Measurements from ENCODE around the gene DMD.

The DMD gene

DNA sequence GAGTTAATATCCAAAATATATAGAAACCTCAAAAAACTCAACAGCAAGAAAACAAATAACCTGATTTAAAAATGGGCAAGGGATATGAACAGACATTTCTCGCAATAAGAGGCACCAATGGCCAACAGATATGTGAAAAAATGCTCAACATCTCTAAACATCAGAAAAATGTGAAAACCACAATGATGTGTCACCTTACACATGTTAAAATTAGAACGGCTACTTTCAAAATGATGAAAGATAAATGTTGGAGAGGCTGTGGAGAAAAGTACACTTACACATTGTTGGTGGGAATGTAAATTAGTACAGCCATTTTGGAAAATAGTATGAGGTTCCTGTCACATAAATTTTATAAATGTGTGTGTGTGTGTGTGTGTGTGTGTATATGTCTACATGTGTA lies 731.3 kb downstream of the DMD start:
- no peak for DNase-seq
- Histone ChIP-seq H3K4me1 (ENCODE audit: control insufficient read depth in 1 of 2, insufficient read depth in 2 of 2, low read length in 2 of 2) (no peaks in the 10 kb centered on the region), H3K79me1 (ENCODE audit: low read length) (no peaks in the 10 kb centered on the region), H2BK120ac (ENCODE audit: insufficient read depth, low read length, poor library complexity) (no peak overlapping the region), H3K9ac (ENCODE audit: low read length) (no peak overlapping the region), H2AK5ac (ENCODE audit: low read length) (no peak overlapping the region), H2AFZ (ENCODE audit: insufficient read depth, low read length, poor library complexity) (no peak overlapping the region), H2BK5ac (ENCODE audit: low read depth, low read length, poor library complexity) (no peak overlapping the region), H3K14ac (ENCODE audit: low read length) (no peak overlapping the region), H3K4me2 (ENCODE audit: low read length) (no peak overlapping the region), H4K91ac (ENCODE audit: low read depth, low read length) (no peak overlapping the region), H3K18ac (ENCODE audit: low read length) (no peak overlapping the region), H3K27me3 (ENCODE audit: insufficient read depth, low read length) (no peaks in the 10 kb centered on the region), H3K79me2 (ENCODE audit: control insufficient read depth, insufficient read depth, low read length, poor library complexity) (no peaks in the 10 kb centered on the region), H4K8ac (ENCODE audit: low read depth, low read length) (no peak overlapping the region), H3K4me3 (ENCODE audit: low read depth, low read length) (no peak overlapping the region), H3K23ac (ENCODE audit: low read length) (no peak overlapping the region), H3K4ac (ENCODE audit: low read depth, low read length) (no peak overlapping the region), H3K36me3 (ENCODE audit: control insufficient read depth in 1 of 2, insufficient read depth in 2 of 2, low read length in 2 of 2) (no peaks in the 10 kb centered on the region), H3K9me3 (ENCODE audit: insufficient read depth, low read depth, low read length) (no peaks in the 10 kb centered on the region), H4K12ac (ENCODE audit: low read depth, low read length) (no peak overlapping the region), H2BK12ac (ENCODE audit: low read length) (no peak overlapping the region), H3K27ac (ENCODE audit: low read depth, low read length) (no peak overlapping the region)
- no CpG with 5 or more reads among the region's 2 CpGs for WGBS (ENCODE audit: extremely low coverage, insufficient coverage, insufficient read length)

DNA sequence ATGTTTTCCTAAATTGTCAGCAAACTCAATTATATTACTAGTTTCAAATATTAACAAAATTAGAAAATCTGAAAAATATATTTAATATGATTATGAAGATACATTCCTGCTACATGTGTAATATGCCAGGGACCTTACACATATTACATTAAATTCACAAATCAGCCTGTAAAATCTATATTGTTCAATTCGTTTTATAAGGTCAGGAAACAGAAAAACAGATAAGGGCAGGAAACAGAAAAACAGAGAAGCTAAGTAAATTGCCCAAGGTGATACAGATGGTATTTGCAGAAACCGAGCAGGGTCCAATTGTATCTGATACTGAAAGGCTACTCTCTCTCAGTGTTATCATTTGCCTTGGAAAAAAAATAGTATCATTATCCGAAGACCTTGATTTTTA lies 739.0 kb downstream of the DMD start:
- Histone ChIP-seq H3K4me1 (ENCODE audit: control insufficient read depth in 1 of 2, insufficient read depth in 2 of 2, low read length in 2 of 2) (no peaks in the 10 kb centered on the region), H3K79me1 (ENCODE audit: low read length) (no peaks in the 10 kb centered on the region), H4K12ac (ENCODE audit: low read depth, low read length) (no peak overlapping the region), H3K4ac (ENCODE audit: low read depth, low read length) (no peak overlapping the region), H2BK120ac (ENCODE audit: insufficient read depth, low read length, poor library complexity) (no peak overlapping the region), H2AK5ac (ENCODE audit: low read length) (no peak overlapping the region), H2AFZ (ENCODE audit: insufficient read depth, low read length, poor library complexity) (no peak overlapping the region), H3K14ac (ENCODE audit: low read length) (no peak overlapping the region), H3K27ac (ENCODE audit: low read depth, low read length) (no peak overlapping the region), H3K79me2 (ENCODE audit: control insufficient read depth, insufficient read depth, low read length, poor library complexity) (no peaks in the 10 kb centered on the region), H4K91ac (ENCODE audit: low read depth, low read length) (no peak overlapping the region), H3K27me3 (ENCODE audit: insufficient read depth, low read length) (no peaks in the 10 kb centered on the region), H4K8ac (ENCODE audit: low read depth, low read length) (no peak overlapping the region), H3K9ac (ENCODE audit: low read length) (no peak overlapping the region), H3K36me3 (ENCODE audit: control insufficient read depth in 1 of 2, insufficient read depth in 2 of 2, low read length in 2 of 2) (no peaks in the 10 kb centered on the region), H2BK12ac (ENCODE audit: low read length) (no peak overlapping the region), H3K23ac (ENCODE audit: low read length) (no peak overlapping the region), H3K9me3 (ENCODE audit: insufficient read depth, low read depth, low read length) (no peaks in the 10 kb centered on the region), H3K4me3 (ENCODE audit: low read depth, low read length) (no peak overlapping the region), H2BK5ac (ENCODE audit: low read depth, low read length, poor library complexity) (no peak overlapping the region), H3K18ac (ENCODE audit: low read length) (no peak overlapping the region), H3K4me2 (ENCODE audit: low read length) (no peak overlapping the region)
- WGBS (ENCODE audit: extremely low coverage, insufficient coverage, insufficient read length) = no CpG with 5 or more reads among the region's 3 CpGs
- DNase-seq = no peak

- no peak overlapping the region for H2BK12ac ChIP-seq (ENCODE audit: low read length)
- no peak overlapping the region for H2AFZ ChIP-seq (ENCODE audit: insufficient read depth, low read length, poor library complexity)
- no peak for DNase-seq
- H2BK120ac ChIP-seq (ENCODE audit: insufficient read depth, low read length, poor library complexity) = no peak overlapping the region
- H4K8ac ChIP-seq (ENCODE audit: low read depth, low read length) = no peak overlapping the region
- no peak overlapping the region for H3K18ac ChIP-seq (ENCODE audit: low read length)
- H3K4me1 ChIP-seq (ENCODE audit: control insufficient read depth in 1 of 2, insufficient read depth in 2 of 2, low read length in 2 of 2) = no peaks in the 10 kb centered on the region
- no peak overlapping the region for H3K4me2 ChIP-seq (ENCODE audit: low read length)
- H3K23ac ChIP-seq (ENCODE audit: low read length) = no peak overlapping the region
- no CpG with 5 or more reads among the region's 2 CpGs for WGBS (ENCODE audit: extremely low coverage, insufficient coverage, insufficient read length)
- no peak overlapping the region for H2BK5ac ChIP-seq (ENCODE audit: low read depth, low read length, poor library complexity)
- H4K12ac ChIP-seq (ENCODE audit: low read depth, low read length) = no peak overlapping the region
- no peak overlapping the region for H3K4me3 ChIP-seq (ENCODE audit: low read depth, low read length)
- H3K27me3 ChIP-seq (ENCODE audit: insufficient read depth, low read length) = no peaks in the 10 kb centered on the region
- no peak overlapping the region for H3K9ac ChIP-seq (ENCODE audit: low read length)
- H3K79me1 ChIP-seq (ENCODE audit: low read length) = no peaks in the 10 kb centered on the region
- H3K36me3 ChIP-seq (ENCODE audit: control insufficient read depth in 1 of 2, insufficient read depth in 2 of 2, low read length in 2 of 2) = no peaks in the 10 kb centered on the region
- H3K4ac ChIP-seq (ENCODE audit: low read depth, low read length) = no peak overlapping the region
- H3K79me2 ChIP-seq (ENCODE audit: control insufficient read depth, insufficient read depth, low read length, poor library complexity) = no peaks in the 10 kb centered on the region
- H3K9me3 ChIP-seq (ENCODE audit: insufficient read depth, low read depth, low read length) = no peaks in the 10 kb centered on the region
- no peak overlapping the region for H3K27ac ChIP-seq (ENCODE audit: low read depth, low read length)
- H3K14ac ChIP-seq (ENCODE audit: low read length) = no peak overlapping the region
- no peak overlapping the region for H4K91ac ChIP-seq (ENCODE audit: low read depth, low read length)
- no peak overlapping the region for H2AK5ac ChIP-seq (ENCODE audit: low read length)
Measured at GRCh38 chrX:32455704-32456103, 755.6 kb downstream of the DMD start.

DNA sequence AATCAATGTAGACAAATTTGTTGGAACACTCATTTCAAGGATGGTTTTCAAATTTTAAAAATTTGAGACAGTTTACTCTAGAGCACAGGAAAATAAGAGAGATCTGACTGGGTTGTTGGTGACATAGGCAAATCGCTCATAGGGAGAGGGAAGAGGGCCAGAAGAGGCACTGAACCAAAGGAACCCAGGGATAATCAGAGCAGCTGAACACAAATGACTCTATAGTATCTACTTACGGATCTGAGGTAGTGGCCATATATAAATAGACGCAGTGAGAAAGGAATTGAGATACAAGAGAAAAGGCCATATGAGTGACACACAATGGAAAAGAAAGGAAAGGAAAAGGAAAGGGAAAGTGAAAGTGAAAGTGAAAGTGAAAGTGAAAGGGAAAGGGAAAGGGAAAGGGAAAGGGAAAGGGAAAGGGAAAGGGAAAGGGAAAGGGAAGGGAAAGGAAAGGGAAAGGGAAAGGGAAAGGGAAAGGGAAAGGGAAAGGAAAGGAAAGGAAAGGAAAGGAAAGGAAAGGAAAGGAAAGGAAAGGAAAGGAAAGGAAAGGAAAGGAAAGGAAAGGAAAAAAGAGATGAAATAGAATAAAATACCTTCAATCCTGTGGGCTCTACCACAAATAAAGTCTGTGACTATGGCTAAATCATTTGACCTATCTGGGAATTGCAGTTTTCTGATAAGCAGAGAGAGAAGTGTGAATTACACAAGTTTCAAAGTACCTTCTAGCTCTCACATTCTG lies 759.2 kb downstream of the DMD start:
- Histone ChIP-seq H3K14ac (ENCODE audit: low read length) (no peak overlapping the region), H2BK5ac (ENCODE audit: low read depth, low read length, poor library complexity) (no peak overlapping the region), H3K9me3 (ENCODE audit: insufficient read depth, low read depth, low read length) (no peaks in the 10 kb centered on the region), H3K79me2 (ENCODE audit: control insufficient read depth, insufficient read depth, low read length, poor library complexity) (no peaks in the 10 kb centered on the region), H3K36me3 (ENCODE audit: control insufficient read depth in 1 of 2, insufficient read depth in 2 of 2, low read length in 2 of 2) (no peaks in the 10 kb centered on the region), H3K27ac (ENCODE audit: low read depth, low read length) (no peak overlapping the region), H3K4ac (ENCODE audit: low read depth, low read length) (no peak overlapping the region), H4K8ac (ENCODE audit: low read depth, low read length) (no peak overlapping the region), H3K4me3 (ENCODE audit: low read depth, low read length) (no peak overlapping the region), H3K18ac (ENCODE audit: low read length) (no peak overlapping the region), H4K91ac (ENCODE audit: low read depth, low read length) (no peak overlapping the region), H2AK5ac (ENCODE audit: low read length) (no peak overlapping the region), H4K12ac (ENCODE audit: low read depth, low read length) (no peak overlapping the region), H3K4me2 (ENCODE audit: low read length) (no peak overlapping the region), H3K27me3 (ENCODE audit: insufficient read depth, low read length) (no peaks in the 10 kb centered on the region), H2BK12ac (ENCODE audit: low read length) (no peak overlapping the region), H2AFZ (ENCODE audit: insufficient read depth, low read length, poor library complexity) (no peak overlapping the region), H3K79me1 (ENCODE audit: low read length) (no peaks in the 10 kb centered on the region), H3K9ac (ENCODE audit: low read length) (no peak overlapping the region), H3K23ac (ENCODE audit: low read length) (no peak overlapping the region), H3K4me1 (ENCODE audit: control insufficient read depth in 1 of 2, insufficient read depth in 2 of 2, low read length in 2 of 2) (no peaks in the 10 kb centered on the region), H2BK120ac (ENCODE audit: insufficient read depth, low read length, poor library complexity) (no peak overlapping the region)
- WGBS (ENCODE audit: extremely low coverage, insufficient coverage, insufficient read length) = no CpG with 5 or more reads among the region's 3 CpGs
- DNase-seq = no peak

Measured in trophoblast cell (in vitro differentiated cells and primary cell).